ENCODE data around the gene KIF5A.

The KIF5A gene

DNA sequence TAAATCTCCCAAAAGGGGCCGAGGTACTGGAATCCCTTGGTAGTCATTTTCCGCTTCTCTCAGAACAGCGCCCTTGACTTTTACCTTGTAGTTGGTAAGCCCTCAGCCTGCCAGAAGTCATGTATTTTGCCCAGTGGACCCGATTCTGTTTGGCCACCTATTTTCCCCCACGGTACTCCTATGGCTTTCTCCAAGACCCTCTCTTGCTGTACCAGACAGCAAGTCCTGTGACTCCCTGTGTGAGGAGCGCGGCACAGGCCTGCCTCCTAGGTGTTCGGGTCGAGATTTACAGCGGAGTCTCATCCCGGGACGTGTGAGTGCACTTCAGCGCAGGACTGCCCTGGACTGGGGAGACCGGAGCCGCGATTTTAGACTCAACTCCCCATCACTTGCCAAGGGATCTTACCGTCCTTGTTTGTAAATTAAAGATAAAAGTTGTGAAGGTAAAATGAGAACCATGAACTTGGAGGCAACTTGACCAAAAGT is 28.3 kb upstream of the KIF5A start:
- TF ChIP-seq ISL1 (CRISPR knock-in tag; IDR thresholded peaks at IDR 0.05) (no peak), SNAI2 (CRISPR knock-in tag; IDR thresholded peaks at IDR 0.05) (peak; percentile 54; the same call in 1 of the 2 replicates)
- no peak for ATAC-seq

DNA sequence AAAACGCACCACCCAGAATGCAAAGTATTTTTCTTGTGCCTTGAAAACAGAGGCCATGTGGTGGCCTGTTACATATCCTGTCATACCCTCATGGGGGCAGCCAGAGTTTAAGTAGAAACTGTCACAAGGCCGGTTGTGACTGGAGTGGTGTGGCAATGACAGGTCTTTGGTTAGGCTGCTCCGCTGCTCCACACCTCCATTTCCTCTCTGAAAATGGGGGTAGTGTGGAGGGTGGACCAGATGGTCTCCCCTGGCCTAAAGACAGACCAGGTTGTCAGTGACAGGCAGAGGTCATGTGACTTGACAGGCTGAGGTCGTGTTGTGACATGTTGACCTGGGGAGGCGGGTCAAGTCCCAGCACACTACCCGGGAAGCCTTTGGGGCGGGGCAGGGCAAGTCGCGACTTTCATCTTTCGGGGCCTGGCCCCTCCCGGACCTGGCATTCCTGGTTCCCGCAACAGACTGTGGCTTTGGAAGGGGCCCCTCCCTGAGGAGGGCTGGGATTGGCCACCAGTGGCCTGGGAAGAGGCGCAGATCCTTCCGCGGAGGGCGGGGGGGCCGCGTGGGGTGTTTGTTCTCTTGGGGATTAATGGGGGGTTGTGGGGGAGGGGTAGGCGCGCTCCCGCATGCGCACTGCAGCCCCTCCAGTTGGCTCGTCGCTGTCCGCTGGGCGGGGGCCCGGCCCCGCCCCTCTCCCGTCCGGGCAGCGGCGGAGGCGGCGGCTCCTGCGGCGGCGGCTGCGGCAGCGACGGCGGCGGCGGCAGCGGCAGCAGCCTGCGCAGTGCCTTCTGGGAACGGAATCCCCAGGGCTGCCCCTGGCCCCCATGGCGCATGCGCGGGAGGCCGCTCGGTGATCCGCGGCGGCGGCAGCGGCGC is 27.6 kb upstream of the KIF5A start, which contains the start of gene MBD6:
Gene MBD6 (plus strand): TSS at position 814 of the 876 bp plus-strand sequence. CDS start 1,480 bp downstream, outside the sequence.
- TF ChIP-seq ZNF8 (CRISPR knock-in tag; IDR thresholded peaks at IDR 0.05) (no peak), TCF4 (CRISPR knock-in tag; IDR thresholded peaks at IDR 0.05; ENCODE audit: borderline replicate concordance) (0 out of 2 replicates have a peak, but pooled peaks have one; percentile 27), ZNF70 (CRISPR knock-in tag; IDR thresholded peaks at IDR 0.05) (no peak), PATZ1 (CRISPR knock-in tag; IDR thresholded peaks at IDR 0.05; ENCODE audit: borderline replicate concordance) (peak; percentile 94; the same call in 1 of the 2 replicates)
- peak; percentile 15 for ATAC-seq

DNA sequence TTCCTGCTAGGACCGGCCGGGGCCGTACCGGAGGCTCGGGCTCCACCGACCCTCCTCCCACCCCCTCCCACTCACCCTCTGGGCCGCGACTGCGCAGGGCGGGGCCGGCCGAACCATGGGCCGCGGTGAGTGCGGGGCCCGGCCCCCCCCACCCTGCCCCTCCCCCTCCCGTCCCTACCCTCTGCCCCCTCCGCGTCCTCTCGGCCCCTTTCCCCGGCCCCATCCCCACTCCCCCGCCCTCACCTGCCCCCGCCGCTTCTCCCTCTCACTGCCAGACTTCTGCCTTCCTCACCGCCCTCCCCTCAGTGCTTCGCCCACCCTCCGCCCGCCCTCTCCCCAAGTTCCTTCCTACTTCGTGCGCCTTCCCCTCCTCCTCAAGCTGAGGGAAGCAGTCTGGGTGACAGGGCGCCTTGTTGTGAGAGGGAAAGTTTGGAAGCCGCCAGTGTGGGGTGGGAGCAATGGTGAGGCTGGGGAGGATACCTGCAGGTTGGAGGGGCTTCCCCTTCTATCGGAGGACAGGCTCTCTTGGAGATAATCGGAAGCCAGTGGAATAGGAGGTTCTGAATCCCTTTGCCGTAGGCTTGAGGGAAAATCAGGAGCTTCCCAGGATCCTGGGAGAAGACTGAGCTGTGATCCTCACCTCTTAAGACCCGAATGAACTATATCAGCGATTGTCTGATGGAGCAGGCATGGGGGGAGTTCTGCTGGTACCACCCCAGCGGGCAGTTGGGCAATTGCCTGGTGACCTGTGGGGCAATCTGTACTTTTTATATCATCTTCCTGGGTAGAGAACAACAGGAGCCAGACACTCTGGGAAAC is 26.7 kb upstream of the KIF5A start:
- TF ChIP-seq ZFP30 (CRISPR knock-in tag; IDR thresholded peaks at IDR 0.05) (no peak), PATZ1 (CRISPR knock-in tag; IDR thresholded peaks at IDR 0.05; ENCODE audit: borderline replicate concordance) (no peak), TSHZ2 (CRISPR knock-in tag; IDR thresholded peaks at IDR 0.05) (no peak)
- ATAC-seq, result no peak; the same call in 2 of the 3 replicates

GRCh38 chr12:57523706-57524614 is 25.9 kb upstream of the KIF5A start:
- ATAC-seq, result no peak
- no peak for TF ChIP-seq ZNF8 (CRISPR knock-in tag; IDR thresholded peaks at IDR 0.05)
- no peak for TF ChIP-seq OSR1 (CRISPR knock-in tag; IDR thresholded peaks at IDR 0.05)
- TF ChIP-seq, protein P1, sequence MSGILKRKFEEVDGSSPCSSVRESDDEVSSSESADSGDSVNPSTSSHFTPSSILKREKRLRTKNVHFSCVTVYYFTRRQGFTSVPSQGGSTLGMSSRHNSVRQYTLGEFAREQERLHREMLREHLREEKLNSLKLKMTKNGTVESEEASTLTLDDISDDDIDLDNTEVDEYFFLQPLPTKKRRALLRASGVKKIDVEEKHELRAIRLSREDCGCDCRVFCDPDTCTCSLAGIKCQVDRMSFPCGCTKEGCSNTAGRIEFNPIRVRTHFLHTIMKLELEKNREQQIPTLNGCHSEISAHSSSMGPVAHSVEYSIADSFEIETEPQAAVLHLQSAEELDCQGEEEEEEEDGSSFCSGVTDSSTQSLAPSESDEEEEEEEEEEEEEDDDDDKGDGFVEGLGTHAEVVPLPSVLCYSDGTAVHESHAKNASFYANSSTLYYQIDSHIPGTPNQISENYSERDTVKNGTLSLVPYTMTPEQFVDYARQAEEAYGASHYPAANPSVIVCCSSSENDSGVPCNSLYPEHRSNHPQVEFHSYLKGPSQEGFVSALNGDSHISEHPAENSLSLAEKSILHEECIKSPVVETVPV (CRISPR knock-in tag; IDR thresholded peaks at IDR 0.05), result no peak
- no peak for TF ChIP-seq TCF4 (CRISPR knock-in tag; IDR thresholded peaks at IDR 0.05; ENCODE audit: borderline replicate concordance)
- TF ChIP-seq RARB (CRISPR knock-in tag; IDR thresholded peaks at IDR 0.05), result no peak
- no peak for TF ChIP-seq ZC3H10 (CRISPR knock-in tag; IDR thresholded peaks at IDR 0.05)
- TF ChIP-seq, protein P2, sequence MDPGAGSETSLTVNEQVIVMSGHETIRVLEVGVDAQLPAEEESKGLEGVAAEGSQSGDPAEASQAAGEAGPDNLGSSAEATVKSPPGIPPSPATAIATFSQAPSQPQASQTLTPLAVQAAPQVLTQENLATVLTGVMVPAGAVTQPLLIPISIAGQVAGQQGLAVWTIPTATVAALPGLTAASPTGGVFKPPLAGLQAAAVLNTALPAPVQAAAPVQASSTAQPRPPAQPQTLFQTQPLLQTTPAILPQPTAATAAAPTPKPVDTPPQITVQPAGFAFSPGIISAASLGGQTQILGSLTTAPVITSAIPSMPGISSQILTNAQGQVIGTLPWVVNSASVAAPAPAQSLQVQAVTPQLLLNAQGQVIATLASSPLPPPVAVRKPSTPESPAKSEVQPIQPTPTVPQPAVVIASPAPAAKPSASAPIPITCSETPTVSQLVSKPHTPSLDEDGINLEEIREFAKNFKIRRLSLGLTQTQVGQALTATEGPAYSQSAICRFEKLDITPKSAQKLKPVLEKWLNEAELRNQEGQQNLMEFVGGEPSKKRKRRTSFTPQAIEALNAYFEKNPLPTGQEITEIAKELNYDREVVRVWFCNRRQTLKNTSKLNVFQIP (CRISPR knock-in tag; IDR thresholded peaks at IDR 0.05; ENCODE audit: borderline replicate concordance, low read depth), result no peak

All from SK-N-SH treated with all-trans-retinoic acid at 6 μM for 48 hours (cell line).